ENCODE results near the gene PRSS36.
"Not testable (repeated sequence)": the region's sequence is repeated elsewhere in the genome, so short reads cannot be mapped to it uniquely, and the experiment has no call there.

The PRSS36 gene

GRCh38 chr16:31149894-31150890 lies at the start of gene PRSS36:
Gene PRSS36 (minus strand): TSS chr16:31150066. CDS start chr16:31150035, 31 bp downstream.
- WGBS (ENCODE audit: insufficient coverage, insufficient read length): no CpG with 5 or more reads among the region's 11 CpGs
- no peak within 1 kb of the TSS for H3K27ac ChIP-seq (ENCODE audit: low read length)
- no peaks in the 10 kb centered on the region for H3K27me3 ChIP-seq (ENCODE audit: control insufficient read depth, insufficient read depth, low read length)
- H3K4me1 ChIP-seq (ENCODE audit: control insufficient read depth, insufficient read depth, low read length): peaks cover 5% of the 10 kb centered on the region; the same call in 1 of the 2 replicates
- H3K9me3 ChIP-seq (ENCODE audit: control insufficient read depth, insufficient read depth, low read length): no peaks in the 10 kb centered on the region
- no peak for DNase-seq (ENCODE audit: low read depth, low spot score)
- H3K4me3 ChIP-seq (ENCODE audit: low read length): no peak within 1 kb of the TSS
- H3K36me3 ChIP-seq (ENCODE audit: control insufficient read depth, insufficient read depth, low read length): no peaks in the 10 kb centered on the region

GRCh38 chr16:31199430-31200041 lies 49.7 kb upstream of the PRSS36 start:
- H3K4me1 ChIP-seq (ENCODE audit: control insufficient read depth, insufficient read depth, low read length): peaks cover 4% of the 10 kb centered on the region; the same call in 1 of the 2 replicates
- H3K4me3 ChIP-seq (ENCODE audit: low read length): no peak overlapping the region
- peaks cover 8% of the 10 kb centered on the region; the same call in 1 of the 2 replicates for H3K36me3 ChIP-seq (ENCODE audit: control insufficient read depth, insufficient read depth, low read length)
- no peak overlapping the region for H3K27ac ChIP-seq (ENCODE audit: low read length)
- DNase-seq (ENCODE audit: low read depth, low spot score): no peak
- no peaks in the 10 kb centered on the region for H3K27me3 ChIP-seq (ENCODE audit: control insufficient read depth, insufficient read depth, low read length)
- no CpG with 5 or more reads among the region's 5 CpGs for WGBS (ENCODE audit: insufficient coverage, insufficient read length)
- H3K9me3 ChIP-seq (ENCODE audit: control insufficient read depth, insufficient read depth, low read length): no peaks in the 10 kb centered on the region

GRCh38 chr16:31198207-31198882 lies 48.5 kb upstream of the PRSS36 start:
- Histone ChIP-seq H3K9me3 (ENCODE audit: control insufficient read depth, insufficient read depth, low read length) (no peaks in the 10 kb centered on the region), H3K36me3 (ENCODE audit: control insufficient read depth, insufficient read depth, low read length) (peaks cover 15% of the 10 kb centered on the region), H3K27ac (ENCODE audit: low read length) (no peak overlapping the region), H3K27me3 (ENCODE audit: control insufficient read depth, insufficient read depth, low read length) (no peaks in the 10 kb centered on the region), H3K4me1 (ENCODE audit: control insufficient read depth, insufficient read depth, low read length) (peaks cover 4% of the 10 kb centered on the region; the same call in 1 of the 2 replicates), H3K4me3 (ENCODE audit: low read length) (no peak overlapping the region)
- whole genome bisulfite sequencing (ENCODE audit: insufficient coverage, insufficient read length): no CpG with 5 or more reads among the region's 7 CpGs
- DNase-seq (ENCODE audit: low read depth, low spot score): no peak

- H3K4me3 ChIP-seq (ENCODE audit: low read length): no peak overlapping the region
- WGBS (ENCODE audit: insufficient coverage, insufficient read length): no CpG with 5 or more reads among the region's 17 CpGs
- H3K9me3 ChIP-seq (ENCODE audit: control insufficient read depth, insufficient read depth, low read length): no peaks in the 10 kb centered on the region
- H3K27ac ChIP-seq (ENCODE audit: low read length): no peak overlapping the region
- DNase-seq (ENCODE audit: low read depth, low spot score): no peak
- H3K4me1 ChIP-seq (ENCODE audit: control insufficient read depth, insufficient read depth, low read length): peaks cover 2% of the 10 kb centered on the region; the same call in 1 of the 2 replicates
- H3K36me3 ChIP-seq (ENCODE audit: control insufficient read depth, insufficient read depth, low read length): peaks cover 31% of the 10 kb centered on the region
- no peaks in the 10 kb centered on the region for H3K27me3 ChIP-seq (ENCODE audit: control insufficient read depth, insufficient read depth, low read length)
Measured at GRCh38 chr16:31196324-31197088, 46.6 kb upstream of the PRSS36 start.

- not testable (repeated sequence) for DNase-seq (ENCODE audit: low read depth, low spot score); H3K27me3 ChIP-seq (ENCODE audit: control insufficient read depth, insufficient read depth, low read length); H3K9me3 ChIP-seq (ENCODE audit: control insufficient read depth, insufficient read depth, low read length); H3K4me1 ChIP-seq (ENCODE audit: control insufficient read depth, insufficient read depth, low read length); H3K27ac ChIP-seq (ENCODE audit: low read length); H3K4me3 ChIP-seq (ENCODE audit: low read length)
- peaks cover 35% of the 10 kb centered on the region for H3K36me3 ChIP-seq (ENCODE audit: control insufficient read depth, insufficient read depth, low read length)
- no CpG with 5 or more reads among the region's 11 CpGs for WGBS (ENCODE audit: insufficient coverage, insufficient read length)
Measured at GRCh38 chr16:31195861-31196260, 46.0 kb upstream of the PRSS36 start.

DNA sequence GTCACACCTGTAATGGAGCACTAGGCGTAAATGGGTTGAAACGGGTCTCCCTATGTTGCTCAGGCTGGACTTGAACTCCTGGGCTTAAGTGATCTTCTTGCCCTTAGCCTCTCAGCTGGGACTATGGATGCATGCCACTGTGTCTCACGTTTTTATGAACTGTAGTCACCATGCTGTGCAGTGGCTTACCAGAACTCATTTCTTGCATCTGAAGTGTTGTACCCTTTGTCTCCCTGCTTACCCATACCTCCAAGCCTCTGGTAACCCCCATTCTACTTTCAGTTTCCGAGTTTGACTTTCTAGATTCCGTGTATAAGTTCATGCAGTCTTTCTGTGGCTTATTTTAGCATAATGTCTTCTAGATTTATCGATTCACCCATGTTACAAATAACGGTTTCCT lies 45.0 kb upstream of the PRSS36 start:
- no peaks in the 10 kb centered on the region for H3K27me3 ChIP-seq (ENCODE audit: control insufficient read depth, insufficient read depth, low read length)
- H3K27ac ChIP-seq (ENCODE audit: low read length): no peak overlapping the region
- WGBS (ENCODE audit: insufficient coverage, insufficient read length): no CpG with 5 or more reads among the region's 7 CpGs
- peaks cover 45% of the 10 kb centered on the region for H3K36me3 ChIP-seq (ENCODE audit: control insufficient read depth, insufficient read depth, low read length)
- no peaks in the 10 kb centered on the region for H3K9me3 ChIP-seq (ENCODE audit: control insufficient read depth, insufficient read depth, low read length)
- no peak for DNase-seq (ENCODE audit: low read depth, low spot score)
- no peak overlapping the region for H3K4me3 ChIP-seq (ENCODE audit: low read length)
- H3K4me1 ChIP-seq (ENCODE audit: control insufficient read depth, insufficient read depth, low read length): no peaks in the 10 kb centered on the region

- H3K9me3 ChIP-seq (ENCODE audit: control insufficient read depth, insufficient read depth, low read length): no peaks in the 10 kb centered on the region
- no peak for DNase-seq (ENCODE audit: low read depth, low spot score)
- H3K27ac ChIP-seq (ENCODE audit: low read length): no peak overlapping the region
- H3K4me3 ChIP-seq (ENCODE audit: low read length): no peak overlapping the region
- no peaks in the 10 kb centered on the region for H3K27me3 ChIP-seq (ENCODE audit: control insufficient read depth, insufficient read depth, low read length)
- no peaks in the 10 kb centered on the region for H3K4me1 ChIP-seq (ENCODE audit: control insufficient read depth, insufficient read depth, low read length)
- H3K36me3 ChIP-seq (ENCODE audit: control insufficient read depth, insufficient read depth, low read length): peaks cover 53% of the 10 kb centered on the region
- WGBS (ENCODE audit: insufficient coverage, insufficient read length): no CpG with 5 or more reads among the region's 2 CpGs
Measured at GRCh38 chr16:31193874-31194273, 44.0 kb upstream of the PRSS36 start.

GRCh38 chr16:31192856-31193642 lies 43.2 kb upstream of the PRSS36 start:
- no peaks in the 10 kb centered on the region for H3K9me3 ChIP-seq (ENCODE audit: control insufficient read depth, insufficient read depth, low read length)
- H3K27me3 ChIP-seq (ENCODE audit: control insufficient read depth, insufficient read depth, low read length): no peaks in the 10 kb centered on the region
- H3K4me3 ChIP-seq (ENCODE audit: low read length): no peak overlapping the region
- H3K27ac ChIP-seq (ENCODE audit: low read length): no peak overlapping the region
- no peak for DNase-seq (ENCODE audit: low read depth, low spot score)
- WGBS (ENCODE audit: insufficient coverage, insufficient read length): no CpG with 5 or more reads among the region's 16 CpGs
- no peaks in the 10 kb centered on the region for H3K4me1 ChIP-seq (ENCODE audit: control insufficient read depth, insufficient read depth, low read length)
- H3K36me3 ChIP-seq (ENCODE audit: control insufficient read depth, insufficient read depth, low read length): peaks cover 61% of the 10 kb centered on the region

DNA sequence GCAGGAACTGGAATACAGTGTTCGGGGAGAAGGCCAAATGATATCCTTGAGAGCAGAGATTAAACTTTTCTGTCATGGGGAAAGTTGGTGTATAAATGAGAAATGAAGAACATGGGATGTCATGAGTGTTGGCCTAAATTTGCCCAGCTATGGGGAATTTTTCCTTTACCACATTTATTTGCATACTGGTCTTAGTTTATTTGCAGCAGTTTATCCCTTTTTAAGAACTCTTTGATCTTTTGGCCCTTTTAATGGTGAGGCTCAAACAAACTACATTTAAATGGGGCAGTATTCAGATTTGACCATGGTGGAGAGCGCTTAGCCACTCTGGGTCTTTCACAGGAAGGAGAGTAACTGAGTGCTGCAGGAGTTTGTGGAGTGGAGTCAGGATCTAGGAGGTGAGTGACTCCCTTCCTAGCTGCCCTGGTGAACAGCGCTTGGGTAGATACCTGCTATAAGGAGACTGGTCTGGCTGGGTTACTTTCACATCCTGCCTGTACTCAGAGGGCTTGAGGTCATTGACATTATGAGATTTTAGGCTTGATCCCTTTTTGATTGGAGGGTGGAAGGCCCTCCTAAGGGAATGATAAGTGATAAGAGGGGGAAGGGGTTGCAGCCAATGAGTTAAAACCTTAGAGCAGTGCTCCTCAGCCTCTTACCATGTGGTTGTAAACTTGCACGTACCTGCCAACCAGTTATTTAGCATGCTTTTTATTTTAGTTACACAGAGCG lies 42.0 kb upstream of the PRSS36 start:
- no peaks in the 10 kb centered on the region for H3K4me1 ChIP-seq (ENCODE audit: control insufficient read depth, insufficient read depth, low read length)
- H3K27me3 ChIP-seq (ENCODE audit: control insufficient read depth, insufficient read depth, low read length): no peaks in the 10 kb centered on the region
- DNase-seq (ENCODE audit: low read depth, low spot score): no peak
- H3K4me3 ChIP-seq (ENCODE audit: low read length): no peak overlapping the region
- H3K27ac ChIP-seq (ENCODE audit: low read length): no peak overlapping the region
- no CpG with 5 or more reads among the region's 5 CpGs for WGBS (ENCODE audit: insufficient coverage, insufficient read length)
- H3K9me3 ChIP-seq (ENCODE audit: control insufficient read depth, insufficient read depth, low read length): no peaks in the 10 kb centered on the region
- H3K36me3 ChIP-seq (ENCODE audit: control insufficient read depth, insufficient read depth, low read length): peaks cover 68% of the 10 kb centered on the region

Data from iPS DF 6.9 (cell line).